GM10248 (cell line): ENCODE data around the gene PBX1.

Experiments
- CTCF ChIA-PET: fragments of 300-600 bp; sonication (Branson Sonifier 250); formaldehyde crosslinking; extraction: SDS; loops from one replicate; lab custom pipeline; 2021; ENCODE audit warnings: antibody characterized with exemption; lab: Yijun Ruan, JAX
- POLR2A ChIA-PET: fragments of 350-650 bp; sonication (Branson Sonifier 250); formaldehyde crosslinking; extraction: SDS; loops from one replicate; lab custom pipeline; 2020; ENCODE audit warnings: antibody characterized with exemption; lab: Yijun Ruan, JAX
- DNase-seq: peaks from one replicate; pipeline ENCODE4 v3.0.0; 2012; ENCODE audit errors: extremely low spot score
- TF ChIP-seq, protein P1 (sequence below): IDR thresholded peaks from 2 replicates; pipeline ENCODE4 v1.5.1; 2012; ENCODE audit warnings: mild to moderate bottlenecking, low read depth; ENCODE audit errors: extremely low read depth, missing control alignments, control extremely low read depth

PBX1 gene

DNA sequence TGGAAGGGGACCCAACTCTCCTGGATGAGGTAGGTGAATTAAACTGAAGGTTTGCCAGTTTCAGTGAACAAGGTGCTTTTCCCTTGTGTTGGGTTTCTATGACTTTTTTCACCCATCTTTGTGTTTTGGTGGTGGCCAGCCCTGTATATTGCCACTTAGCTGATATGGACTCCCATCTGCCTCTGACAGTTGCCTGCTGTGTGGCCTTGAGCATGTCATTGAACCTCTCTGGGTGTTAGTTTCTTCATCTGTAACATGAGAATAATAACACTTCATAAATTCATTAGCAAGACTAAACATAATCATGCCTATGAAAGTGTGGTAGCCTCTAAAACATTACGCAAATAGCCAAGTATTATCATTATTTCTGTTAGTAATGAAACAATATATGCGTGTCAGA lies 141.7 kb downstream of the PBX1 start:
- no peak for DNase-seq
- ChIA-PET CTCF (no interaction called here), POLR2A (no interaction called here)
- TF ChIP-seq, protein P1, sequence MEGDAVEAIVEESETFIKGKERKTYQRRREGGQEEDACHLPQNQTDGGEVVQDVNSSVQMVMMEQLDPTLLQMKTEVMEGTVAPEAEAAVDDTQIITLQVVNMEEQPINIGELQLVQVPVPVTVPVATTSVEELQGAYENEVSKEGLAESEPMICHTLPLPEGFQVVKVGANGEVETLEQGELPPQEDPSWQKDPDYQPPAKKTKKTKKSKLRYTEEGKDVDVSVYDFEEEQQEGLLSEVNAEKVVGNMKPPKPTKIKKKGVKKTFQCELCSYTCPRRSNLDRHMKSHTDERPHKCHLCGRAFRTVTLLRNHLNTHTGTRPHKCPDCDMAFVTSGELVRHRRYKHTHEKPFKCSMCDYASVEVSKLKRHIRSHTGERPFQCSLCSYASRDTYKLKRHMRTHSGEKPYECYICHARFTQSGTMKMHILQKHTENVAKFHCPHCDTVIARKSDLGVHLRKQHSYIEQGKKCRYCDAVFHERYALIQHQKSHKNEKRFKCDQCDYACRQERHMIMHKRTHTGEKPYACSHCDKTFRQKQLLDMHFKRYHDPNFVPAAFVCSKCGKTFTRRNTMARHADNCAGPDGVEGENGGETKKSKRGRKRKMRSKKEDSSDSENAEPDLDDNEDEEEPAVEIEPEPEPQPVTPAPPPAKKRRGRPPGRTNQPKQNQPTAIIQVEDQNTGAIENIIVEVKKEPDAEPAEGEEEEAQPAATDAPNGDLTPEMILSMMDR = no peak

DNA sequence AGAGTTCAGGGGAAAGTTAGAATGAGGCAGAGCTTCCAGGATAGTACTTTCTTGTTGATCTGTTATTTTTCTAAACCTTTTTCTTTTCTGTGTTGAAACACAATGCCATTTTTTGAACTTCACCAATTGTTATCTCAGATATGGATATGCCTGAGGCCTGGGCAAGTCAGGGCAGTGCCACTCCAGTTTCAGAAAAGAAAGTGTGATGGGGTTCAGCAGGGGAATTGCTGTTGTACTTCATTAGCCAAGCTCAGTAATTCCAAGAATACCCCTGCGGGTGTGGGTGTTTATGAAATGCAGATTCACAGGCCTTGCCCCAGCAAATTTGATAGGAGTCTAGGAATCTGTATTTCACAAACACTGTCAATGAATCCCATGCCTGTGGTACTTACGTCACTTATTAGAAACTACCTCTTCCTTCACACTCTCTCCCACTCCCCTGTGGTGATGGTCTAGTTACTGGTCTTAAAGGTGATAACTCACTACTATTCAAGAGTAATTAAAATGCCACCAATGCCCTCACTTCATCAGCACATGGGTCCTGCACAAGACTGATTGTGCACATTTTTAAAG lies 142.3 kb downstream of the PBX1 start:
- ChIA-PET POLR2A (no interaction called here), CTCF (interaction anchor here (1.5 kb wide), 1 partner anchor 48 kb away, joined by 5 read pairs; no protein-coding TSS in a partner anchor)
- no peak for DNase-seq
- TF ChIP-seq, protein P1 = no peak

DNA sequence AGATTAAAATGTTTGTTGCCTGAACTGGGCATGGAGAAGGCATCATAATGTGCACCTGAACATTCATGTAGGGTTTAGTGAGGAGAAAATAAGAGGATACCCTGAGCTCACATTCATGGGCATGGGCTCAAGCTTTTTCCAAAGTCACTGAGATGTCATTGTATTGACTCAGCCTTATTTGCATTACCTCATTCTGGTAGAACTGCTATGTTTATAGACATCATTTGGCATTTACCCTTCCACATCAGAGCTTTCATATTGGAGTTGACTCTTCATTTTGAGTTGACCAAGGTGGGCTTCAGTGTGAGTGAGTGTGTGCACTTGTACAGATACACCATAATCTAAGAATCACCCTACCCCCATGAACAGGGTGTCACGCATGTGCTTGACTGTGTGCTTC lies 143.2 kb downstream of the PBX1 start:
- TF ChIP-seq, protein P1 = no peak
- ChIA-PET CTCF (interaction anchor here (1.5 kb wide), 1 partner anchor 47 kb away, joined by 5 read pairs; no protein-coding TSS in a partner anchor), POLR2A (no interaction called here)
- DNase-seq = no peak

DNA sequence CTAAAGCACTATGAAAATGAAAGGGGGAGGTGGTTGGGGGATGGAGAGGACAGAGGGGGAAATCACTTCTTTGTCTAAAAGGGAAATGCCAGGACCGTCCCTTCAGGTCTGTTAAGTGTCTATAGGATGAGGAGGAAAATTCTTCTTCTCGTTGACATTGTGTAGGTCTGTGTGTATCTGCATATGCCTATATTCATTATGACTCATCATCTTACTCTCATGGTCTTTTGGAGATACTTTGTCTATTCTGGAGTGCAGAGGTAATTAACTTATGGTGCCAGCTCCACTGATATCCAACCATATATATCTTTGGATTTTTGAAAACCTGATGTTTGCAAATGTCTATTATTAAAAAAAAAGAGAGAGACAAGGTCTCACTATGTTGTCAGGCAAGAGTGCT lies 143.7 kb downstream of the PBX1 start:
- ChIA-PET CTCF (interaction anchor here (1.5 kb wide), 1 partner anchor 47 kb away, joined by 5 read pairs; no protein-coding TSS in a partner anchor), POLR2A (no interaction called here)
- TF ChIP-seq, protein P1 = no peak
- DNase-seq = no peak

DNA sequence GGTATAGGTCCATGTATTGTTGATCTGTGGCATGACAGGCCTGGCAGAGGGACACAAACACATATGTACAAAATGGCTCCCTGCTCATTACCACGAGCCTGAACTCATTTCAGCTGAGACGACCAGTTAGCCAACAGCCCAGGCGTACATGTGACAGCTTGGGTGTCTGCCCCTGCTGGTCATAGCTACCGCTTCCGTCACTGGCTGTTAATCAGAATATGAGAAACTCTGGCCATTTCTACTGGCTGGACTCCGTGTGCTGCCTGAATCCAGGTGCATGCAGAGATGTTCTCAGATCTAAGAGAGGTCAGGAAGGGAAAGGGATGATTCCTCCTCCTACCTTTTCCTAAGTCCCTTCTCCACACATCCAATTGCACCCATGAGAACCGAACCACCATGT lies 144.5 kb downstream of the PBX1 start:
- DNase-seq = no peak
- ChIA-PET CTCF (no interaction called here), POLR2A (no interaction called here)
- TF ChIP-seq, protein P1 = no peak

DNA sequence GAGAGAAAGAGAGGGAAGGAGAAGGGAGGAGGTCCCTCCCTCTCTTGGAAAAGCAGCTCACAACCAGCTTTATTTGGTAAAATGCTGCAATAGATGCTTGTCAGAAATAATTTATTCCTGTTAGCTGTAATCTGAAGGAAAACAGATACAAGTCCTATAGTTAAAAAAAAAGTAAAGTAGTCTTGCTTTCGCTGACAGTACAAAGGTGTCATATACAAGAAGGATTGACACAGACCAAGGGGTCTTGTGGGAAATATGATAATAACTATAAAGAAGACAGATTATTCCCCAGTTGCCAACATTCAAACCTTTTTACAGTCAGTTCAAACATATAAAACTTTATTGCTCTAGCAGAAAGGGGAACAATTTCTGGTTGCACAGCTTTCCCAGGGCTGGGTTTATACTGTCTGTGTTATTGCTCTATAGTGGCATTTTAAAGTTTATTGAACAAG lies 145.0 kb downstream of the PBX1 start:
- TF ChIP-seq, protein P1 = no peak
- DNase-seq = no peak
- CTCF ChIA-PET = no interaction called here
- POLR2A ChIA-PET = no interaction called here

DNA sequence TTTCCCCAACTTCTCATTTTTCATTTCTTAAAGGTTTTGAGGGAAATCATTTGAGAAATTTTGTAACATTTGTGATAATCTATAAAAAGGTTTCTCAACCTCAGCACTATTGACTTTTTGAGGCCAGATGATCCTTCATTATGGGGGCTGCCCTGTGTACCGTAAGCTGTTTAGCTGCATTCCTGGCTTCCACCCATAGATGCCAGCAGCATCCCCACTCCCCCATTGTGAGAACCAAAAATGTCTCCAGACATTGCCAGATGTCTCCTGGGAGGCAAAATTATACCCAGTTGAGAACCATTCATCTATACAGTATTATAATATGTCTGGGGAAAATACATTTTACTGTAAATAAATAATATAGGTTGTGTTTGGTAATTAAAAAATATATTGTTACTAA lies 146.0 kb downstream of the PBX1 start:
- TF ChIP-seq, protein P1 = no peak
- POLR2A ChIA-PET = no interaction called here
- CTCF ChIA-PET = no interaction called here
- DNase-seq = no peak
